WTC11 (cell line): Measurements from ENCODE around the gene GFOD2. TPM values are rescaled to one million over a fixed set of nuclear protein-coding genes. Genes with fewer than 3 reads are reported as not detected.
"Not testable (repeated sequence)": the region's sequence is repeated elsewhere in the genome, so short reads cannot be mapped to it uniquely, and the experiment has no call there.

Experiments
- ATAC-seq: fragments of 200-7000 bp; cut with Tn5 transposase; 2 replicates; pipeline ENCODE4 v1.10.0; 2021; ENCODE audit warnings: mild to moderate bottlenecking, moderate library complexity
- CTCF ChIA-PET: fragments of 300-600 bp; sonication (Branson Sonifier 250); formaldehyde crosslinking; loops from one replicate; lab custom pipeline; 2021; ENCODE audit warnings: antibody characterized with exemption; lab: Charles Lee
- POLR2A ChIA-PET: fragments of 350-600 bp; sonication (Branson Sonifier 250); formaldehyde crosslinking; loops from one replicate; lab custom pipeline; 2021; ENCODE audit warnings: antibody characterized with exemption; lab: Charles Lee
- DNase-seq: peaks from one replicate; pipeline ENCODE4 v3.0.0; 2021; ENCODE audit warnings: low spot score
- H3K27ac Mint-ChIP-seq: 2 replicates; pipeline ENCODE4 v1.8.0; 2021; ENCODE audit warnings: mixed read lengths
- H3K27me3 Mint-ChIP-seq: 2 replicates; pipeline ENCODE4 v1.8.0; 2021; ENCODE audit warnings: low read depth, mild to moderate bottlenecking, moderate library complexity, mixed read lengths
- H3K36me3 Mint-ChIP-seq: 2 replicates; pipeline ENCODE4 v1.8.0; 2021; ENCODE audit warnings: mixed read lengths
- H3K4me1 Mint-ChIP-seq: 2 replicates; pipeline ENCODE4 v1.8.0; 2022; ENCODE audit warnings: mixed read lengths
- H3K4me3 Mint-ChIP-seq: 2 replicates; pipeline ENCODE4 v1.8.0; 2021; ENCODE audit warnings: mild to moderate bottlenecking, moderate library complexity, mixed read lengths
- H3K9me3 Mint-ChIP-seq: 2 replicates; pipeline ENCODE4 v1.8.0; 2021; ENCODE audit warnings: mixed read lengths
- ATF3 ChIP-seq: sonication (generic); formaldehyde crosslinking; conservative IDR thresholded peaks from 2 replicates; pipeline ENCODE4 v1.8.1; 2022; ENCODE audit warnings: mild to moderate bottlenecking, missing genetic modification reagents
- ELF4 ChIP-seq: sonication (generic); formaldehyde crosslinking; IDR thresholded peaks from 2 replicates; pipeline ENCODE4 v1.8.1; 2022; ENCODE audit warnings: low read depth, mild to moderate bottlenecking, moderate library complexity, missing genetic modification reagents
- FOXP1 ChIP-seq: sonication (generic); formaldehyde crosslinking; IDR thresholded peaks from 2 replicates; pipeline ENCODE4 v1.8.0; 2022; ENCODE audit warnings: missing genetic modification reagents, mild to moderate bottlenecking, moderate library complexity, borderline replicate concordance
- GRHL2 ChIP-seq: fragments of 250-450 bp; sonication (Bioruptor Pico); IDR thresholded peaks from 2 replicates; pipeline ENCODE4 v1.8.0; 2022; ENCODE audit warnings: mild to moderate bottlenecking, moderate library complexity; ENCODE audit not compliant: insufficient replicate concordance, severe bottlenecking
- GTF2I ChIP-seq: fragments of 250-450 bp; sonication (Bioruptor Pico); conservative IDR thresholded peaks from 2 replicates; pipeline ENCODE4 v1.4.0; 2021; ENCODE audit warnings: mild to moderate bottlenecking
- HMGXB4 ChIP-seq: sonication (generic); formaldehyde crosslinking; IDR thresholded peaks from 2 replicates; pipeline ENCODE4 v1.8.1; 2023; ENCODE audit warnings: mild to moderate bottlenecking, moderate library complexity, missing genetic modification reagents
- IRF2 ChIP-seq: sonication (generic); formaldehyde crosslinking; IDR thresholded peaks from 2 replicates; pipeline ENCODE4 v1.8.0; 2022; ENCODE audit warnings: low read depth, missing genetic modification reagents, borderline replicate concordance
- MAX ChIP-seq: sonication (generic); formaldehyde crosslinking; IDR thresholded peaks from 2 replicates; pipeline ENCODE4 v1.8.0; 2022; ENCODE audit warnings: mild to moderate bottlenecking, missing genetic modification reagents
- NFATC4 ChIP-seq: fragments of 250-450 bp; sonication (Bioruptor Pico); IDR thresholded peaks from 2 replicates; pipeline ENCODE4 v1.9.0; 2021; ENCODE audit warnings: mild to moderate bottlenecking
- NFYB ChIP-seq: sonication (generic); formaldehyde crosslinking; conservative IDR thresholded peaks from 2 replicates; pipeline ENCODE4 v1.8.0; 2022; ENCODE audit warnings: low read depth, missing genetic modification reagents
- NR1H2 ChIP-seq: sonication (generic); formaldehyde crosslinking; IDR thresholded peaks from 2 replicates; pipeline ENCODE4 v1.9.0; 2021; ENCODE audit warnings: mild to moderate bottlenecking, moderate library complexity, missing genetic modification reagents
- NR3C1 ChIP-seq: sonication (generic); formaldehyde crosslinking; conservative IDR thresholded peaks from 2 replicates; pipeline ENCODE4 v1.8.1; 2023; ENCODE audit warnings: low read depth, mild to moderate bottlenecking, missing genetic modification reagents
- PRRX2 ChIP-seq: fragments of 250-450 bp; sonication (Bioruptor Pico); IDR thresholded peaks from 2 replicates; pipeline ENCODE4 v1.8.0; 2021; ENCODE audit warnings: mild to moderate bottlenecking
- SP1 ChIP-seq: sonication (generic); formaldehyde crosslinking; conservative IDR thresholded peaks from 2 replicates; pipeline ENCODE4 v1.8.1; 2022; ENCODE audit warnings: missing genetic modification reagents
- USF2 ChIP-seq: sonication (generic); formaldehyde crosslinking; IDR thresholded peaks from 2 replicates; pipeline ENCODE4 v1.8.1; 2023; ENCODE audit warnings: mild to moderate bottlenecking, missing genetic modification reagents, moderate library complexity
- ZBTB43 ChIP-seq: sonication (generic); formaldehyde crosslinking; IDR thresholded peaks from 2 replicates; pipeline ENCODE4 v1.8.1; 2023; ENCODE audit warnings: mild to moderate bottlenecking, missing genetic modification reagents
- ZNF263 ChIP-seq: sonication (generic); formaldehyde crosslinking; IDR thresholded peaks from 2 replicates; pipeline ENCODE4 v1.8.1; 2022; ENCODE audit warnings: low read depth, mild to moderate bottlenecking, moderate library complexity, missing genetic modification reagents
- ZNF281 ChIP-seq: sonication (generic); formaldehyde crosslinking; IDR thresholded peaks from 2 replicates; pipeline ENCODE4 v1.8.0; 2023; ENCODE audit warnings: mild to moderate bottlenecking, missing genetic modification reagents
- ZNF396 ChIP-seq: fragments of 250-450 bp; sonication (Bioruptor Pico); IDR thresholded peaks from 2 replicates; pipeline ENCODE4 v1.8.0; 2021; ENCODE audit warnings: mild to moderate bottlenecking, moderate library complexity, borderline replicate concordance
- ZNF416 ChIP-seq: fragments of 250-450 bp; sonication (Bioruptor Pico); IDR thresholded peaks from 2 replicates; pipeline ENCODE4 v1.9.0; 2021; ENCODE audit warnings: mild to moderate bottlenecking, inconsistent platforms
- total RNA-seq: library from RNA; stranded (reverse); gene quantifications from 3 replicates; pipeline ENCODE4 v1.2.3, GENCODE V29; 2021
- TF ChIP-seq, protein P1 (sequence below): sonication (generic); formaldehyde crosslinking; IDR thresholded peaks from 2 replicates; pipeline ENCODE4 v1.8.1; 2022; ENCODE audit warnings: mild to moderate bottlenecking, missing genetic modification reagents, moderate library complexity, borderline replicate concordance

The GFOD2 gene
- total RNA-seq, 1 experiment from 2014 or later, result 29.5 TPM

GRCh38 chr16:67694611-67695010 lies 24.5 kb downstream of the GFOD2 start:
- Mint-ChIP-seq H3K4me3 (no peak overlapping the region), H3K27ac (no peak overlapping the region; the same call in 1 of the 2 replicates), H3K9me3 (no peaks in the 10 kb centered on the region), H3K36me3 (peaks cover 6% of the 10 kb centered on the region; the same call in 1 of the 2 replicates), H3K4me1 (no peaks in the 10 kb centered on the region), H3K27me3 (no peaks in the 10 kb centered on the region)
- ATAC-seq (no peak), DNase-seq (no peak)
- ChIA-PET CTCF (interaction anchor here (0.6 to 0.9 kb wide), 2 partner anchors 27 to 799 kb away, joined by 3 to 5 read pairs; no protein-coding TSS in a partner anchor), POLR2A (interaction anchor here (0.6 kb wide), 2 partner anchors 18 to 25 kb away, joined by 3 to 4 read pairs; no protein-coding TSS in a partner anchor)
- no peak for TF ChIP-seq FOXP1 (CRISPR knock-in tag)
- no peak for TF ChIP-seq ELF4 (CRISPR knock-in tag)
- TF ChIP-seq NR3C1 (CRISPR knock-in tag), result no peak
- no peak for TF ChIP-seq NR1H2 (CRISPR knock-in tag)
- no peak for TF ChIP-seq SP1 (CRISPR knock-in tag)
- TF ChIP-seq ZNF416, result no peak
- TF ChIP-seq NFATC4, result no peak
- TF ChIP-seq GTF2I (CRISPR knock-in tag), result no peak
- no peak for TF ChIP-seq ATF3 (CRISPR knock-in tag)
- TF ChIP-seq, protein P1, sequence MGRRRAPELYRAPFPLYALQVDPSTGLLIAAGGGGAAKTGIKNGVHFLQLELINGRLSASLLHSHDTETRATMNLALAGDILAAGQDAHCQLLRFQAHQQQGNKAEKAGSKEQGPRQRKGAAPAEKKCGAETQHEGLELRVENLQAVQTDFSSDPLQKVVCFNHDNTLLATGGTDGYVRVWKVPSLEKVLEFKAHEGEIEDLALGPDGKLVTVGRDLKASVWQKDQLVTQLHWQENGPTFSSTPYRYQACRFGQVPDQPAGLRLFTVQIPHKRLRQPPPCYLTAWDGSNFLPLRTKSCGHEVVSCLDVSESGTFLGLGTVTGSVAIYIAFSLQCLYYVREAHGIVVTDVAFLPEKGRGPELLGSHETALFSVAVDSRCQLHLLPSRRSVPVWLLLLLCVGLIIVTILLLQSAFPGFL (CRISPR knock-in tag), result no peak
- TF ChIP-seq GRHL2 (CRISPR knock-in tag), result no peak
- TF ChIP-seq ZNF263 (CRISPR knock-in tag), result no peak

DNA sequence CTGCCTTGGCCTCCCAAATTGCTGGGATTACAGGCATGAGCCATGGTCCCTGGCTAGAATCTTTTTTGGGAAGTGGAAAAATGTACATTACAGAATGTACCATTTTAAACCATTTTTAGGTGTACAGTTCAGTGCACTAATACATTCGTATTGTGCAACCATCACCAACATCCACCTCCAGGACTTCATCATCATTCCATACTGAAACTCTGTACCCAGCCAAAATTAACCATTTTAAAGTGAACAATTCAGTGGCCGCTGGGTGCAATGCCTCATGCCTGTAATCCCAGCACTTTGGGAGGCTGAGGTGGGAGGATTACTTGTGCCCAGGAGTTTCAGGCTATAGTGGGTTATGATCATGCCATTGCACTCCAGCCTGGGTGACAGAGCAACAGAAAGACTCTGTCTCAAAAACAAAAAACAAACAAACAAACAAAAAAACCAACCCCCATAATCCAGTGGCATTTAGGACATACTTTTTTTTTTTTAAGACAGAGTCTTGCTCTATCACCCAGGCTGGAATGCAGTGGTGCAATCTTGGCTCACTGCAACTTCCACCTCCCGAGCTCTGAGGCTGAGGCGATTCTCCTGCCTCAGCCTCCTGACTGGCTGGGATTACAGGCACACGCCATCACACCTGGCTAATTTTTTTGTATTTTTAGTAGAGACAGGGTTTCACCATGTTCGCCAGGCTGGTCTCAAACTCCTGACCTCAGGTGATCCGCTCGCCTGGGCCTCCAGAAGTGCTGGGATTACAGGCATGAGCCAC lies 25.4 kb downstream of the GFOD2 start:
- DNase-seq, H3K4me3 Mint-ChIP-seq, H3K36me3 Mint-ChIP-seq, ATAC-seq, H3K9me3 Mint-ChIP-seq, H3K4me1 Mint-ChIP-seq, H3K27me3 Mint-ChIP-seq, H3K27ac Mint-ChIP-seq: not testable (repeated sequence)
- ChIA-PET CTCF (interaction anchor here (1.8 kb wide), 1 partner anchor 123 kb away, joined by 7 read pairs; no protein-coding TSS in a partner anchor), POLR2A (interaction anchor here (0.7 kb wide), 1 partner anchor 112 kb away, joined by 3 read pairs; no protein-coding TSS in a partner anchor)

GRCh38 chr16:67685388-67686112 lies 33.6 kb downstream of the GFOD2 start:
- no peaks in the 10 kb centered on the region for H3K4me1 Mint-ChIP-seq
- no peak overlapping the region for H3K4me3 Mint-ChIP-seq
- no peaks in the 10 kb centered on the region for H3K9me3 Mint-ChIP-seq
- no peak for DNase-seq
- H3K27me3 Mint-ChIP-seq, result no peaks in the 10 kb centered on the region
- H3K36me3 Mint-ChIP-seq, result peaks cover 16% of the 10 kb centered on the region
- ATAC-seq, result no peak
- POLR2A ChIA-PET, result no interaction called here
- no peak overlapping the region for H3K27ac Mint-ChIP-seq
- CTCF ChIA-PET, result interaction anchor here (1.0 kb wide), 1 partner anchor 131 kb away, joined by 3 read pairs; no protein-coding TSS in a partner anchor
- TF ChIP-seq MAX (CRISPR knock-in tag), result no peak
- no peak for TF ChIP-seq ZBTB43
- TF ChIP-seq USF2 (CRISPR knock-in tag), result no peak
- TF ChIP-seq IRF2 (CRISPR knock-in tag), result no peak
- no peak for TF ChIP-seq HMGXB4 (CRISPR knock-in tag)
- no peak for TF ChIP-seq ZNF396
- no peak for TF ChIP-seq FOXP1 (CRISPR knock-in tag)
- no peak for TF ChIP-seq ZNF281 (CRISPR knock-in tag)
- TF ChIP-seq NFYB, result no peak
- TF ChIP-seq PRRX2 (CRISPR knock-in tag), result no peak
